Activated CD4-positive, alpha-beta T cell treated with anti-CD3 and anti-CD28 coated beads, Interleukin-2, Interleukin-6, amounts not matched to agents 100 ng/mL and 50 ng/mL, durations not matched to agents 16 hours and 8 hours (primary cell): ENCODE results near the gene FBXO15.
A peak's percentile ranks its signal among the peaks of the same experiment; 100 is the strongest.

ENCODE experiments used
- DNase-seq: peaks from one replicate; pipeline ENCODE4 v3.0.0-alpha.2; 2020

FBXO15 gene

GRCh38 chr18:74050807-74051206 lies 96.8 kb downstream of the FBXO15 start:
- DNase-seq, result no peak

DNA sequence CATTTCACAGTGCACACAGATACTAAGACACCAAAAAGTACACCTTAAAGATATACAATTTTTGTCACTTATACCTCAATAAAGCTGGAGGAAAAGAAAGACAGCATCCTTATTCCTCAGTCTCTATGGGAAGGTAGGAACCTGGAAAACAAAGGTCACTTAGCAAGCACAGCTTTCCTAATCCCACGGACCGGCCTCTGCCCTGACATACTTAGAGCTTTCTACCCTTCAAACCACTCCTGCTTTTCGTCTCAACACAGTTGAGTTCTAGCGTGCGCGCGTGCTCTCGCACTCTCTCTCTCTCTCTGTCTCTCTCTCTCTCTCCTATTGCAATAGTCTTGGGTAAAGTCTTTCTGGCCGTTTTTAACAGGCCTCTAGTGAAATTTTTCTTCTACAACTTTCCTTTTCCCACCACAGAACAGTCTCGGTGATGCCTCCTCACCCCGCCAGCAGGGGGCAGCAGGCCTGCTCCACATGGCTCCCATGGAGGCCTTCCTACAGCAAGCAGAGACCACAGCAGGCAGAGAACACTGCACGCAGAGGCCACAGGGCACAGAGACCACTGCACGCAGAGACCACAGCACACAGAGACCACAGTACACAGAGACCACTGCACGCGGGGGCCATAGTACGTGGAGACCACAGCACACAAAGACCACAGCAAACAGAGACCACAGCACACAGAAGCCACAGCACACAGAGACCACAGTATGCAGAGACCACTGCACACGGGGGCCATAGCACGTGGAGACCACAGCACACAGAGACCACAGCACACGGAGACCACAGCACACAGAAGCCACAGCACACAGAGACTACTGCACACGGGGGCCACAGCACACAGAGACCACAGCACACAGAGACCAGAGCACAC lies 106.9 kb downstream of the FBXO15 start:
- peak; percentile 81 for DNase-seq

- DNase-seq, result no peak
Measured at GRCh38 chr18:74040008-74040407, 107.6 kb downstream of the FBXO15 start.

DNA sequence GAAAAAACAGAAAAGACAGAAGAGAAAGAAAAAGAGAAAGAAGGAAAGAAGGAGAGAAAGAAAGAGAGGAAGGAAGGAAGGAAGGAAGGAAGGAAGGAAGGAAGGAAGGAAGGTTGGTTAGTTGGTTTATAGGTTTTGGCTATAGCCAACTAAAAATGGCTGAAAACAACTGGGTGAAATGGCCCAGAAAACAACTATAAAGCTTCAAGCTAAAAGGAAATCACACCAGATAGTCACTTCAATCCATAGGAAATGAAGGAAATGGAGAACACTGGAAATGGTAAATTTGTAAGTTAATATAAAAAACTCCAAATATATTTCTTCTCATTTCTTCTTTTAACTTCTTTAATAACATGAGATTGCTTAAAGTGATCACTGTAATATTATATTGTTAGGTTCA lies 118.5 kb downstream of the FBXO15 start:
- no peak for DNase-seq
